HepG2 (cell line): ENCODE measurements around the gene PHF23. TPM values are rescaled to one million over a fixed set of nuclear protein-coding genes. Genes with fewer than 3 reads are reported as not detected.

Experiments used
- ESRRA ChIP-seq: sonication (generic); formaldehyde crosslinking; IDR thresholded peaks from 2 replicates; pipeline ENCODE4 v1.5.1; 2020; ENCODE audit warnings: mild to moderate bottlenecking, low read depth, missing genetic modification reagents
- FOXC1 ChIP-seq: sonication (generic); formaldehyde crosslinking; IDR thresholded peaks from 2 replicates; pipeline ENCODE4 v1.8.0; 2022; ENCODE audit warnings: mild to moderate bottlenecking, missing genetic modification reagents, borderline replicate concordance
- HOMEZ ChIP-seq: IDR thresholded peaks from 2 replicates; pipeline ENCODE4 v1.6.1; 2016; ENCODE audit warnings: low read depth
- MIER2 ChIP-seq: IDR thresholded peaks from 2 replicates; pipeline ENCODE4 v1.6.1; 2016; ENCODE audit warnings: missing biosample characterization, missing genetic modification reagents
- NBN ChIP-seq: fragments of 450-650 bp; conservative IDR thresholded peaks from 2 replicates; pipeline ENCODE4 v1.6.1; 2017
- PAX8 ChIP-seq: sonication (generic); formaldehyde crosslinking; IDR thresholded peaks from 2 replicates; pipeline ENCODE4 v1.8.0; 2022; ENCODE audit warnings: mild to moderate bottlenecking, missing genetic modification reagents, borderline replicate concordance
- TBL1XR1 ChIP-seq: fragments of 150-350 bp; IDR thresholded peaks from 2 replicates; pipeline ENCODE4 v1.6.1; 2014; ENCODE audit warnings: borderline replicate concordance, low read length; ENCODE audit not compliant: partially characterized antibody
- ZNF18 ChIP-seq: sonication (generic); formaldehyde crosslinking; IDR thresholded peaks from 2 replicates; pipeline ENCODE4 v1.8.0; 2022; ENCODE audit warnings: mild to moderate bottlenecking, missing genetic modification reagents; ENCODE audit not compliant: insufficient replicate concordance
- ZNF207 ChIP-seq: fragments of 450-650 bp; IDR thresholded peaks from 2 replicates; pipeline ENCODE4 v1.6.1; 2016; ENCODE audit warnings: antibody characterized with exemption, borderline replicate concordance
- ZNF552 ChIP-seq: sonication (generic); formaldehyde crosslinking; IDR thresholded peaks from 2 replicates; pipeline ENCODE4 v1.9.0; 2022; ENCODE audit warnings: missing genetic modification reagents, mild to moderate bottlenecking, borderline replicate concordance
- ZNF646 ChIP-seq: sonication (generic); formaldehyde crosslinking; IDR thresholded peaks from 2 replicates; pipeline ENCODE4 v1.9.0; 2021; ENCODE audit warnings: mild to moderate bottlenecking, missing genetic modification reagents
- ZNF775 ChIP-seq: sonication (generic); formaldehyde crosslinking; IDR thresholded peaks from 2 replicates; pipeline ENCODE4 v1.4.0; 2020; ENCODE audit warnings: missing genetic modification reagents, mild to moderate bottlenecking, moderate library complexity, borderline replicate concordance
- ZSCAN21 ChIP-seq: sonication (generic); formaldehyde crosslinking; IDR thresholded peaks from 2 replicates; pipeline ENCODE4 v1.8.0; 2022; ENCODE audit warnings: mild to moderate bottlenecking, missing genetic modification reagents, moderate library complexity, borderline replicate concordance
- ZSCAN9 ChIP-seq: IDR thresholded peaks from 2 replicates; pipeline ENCODE4 v1.6.1; 2016; ENCODE audit warnings: borderline replicate concordance
- polyA plus RNA-seq, 8 experiments: library from polyadenylated mRNA; depleted of rRNA in 3 of 8; stranded (reverse) in 7 of 8; unstranded in 1 of 8; fragments of >200 nt; fragmentation: Illumina TruSeq in 4 of 8; extraction: Trizol in 4 of 8; gene quantifications; 2 replicates each; pipeline versions ENCODE4 v1.2.1 to v1.2.3, GENCODE V29; 2011 to 2016; ENCODE audit warnings: low read depth in 4 of 8, missing spikeins in 1 of 8, mixed read lengths in 1 of 8; ENCODE audit not compliant: insufficient read depth in 1 of 8
- total RNA-seq, 5 experiments: library from RNA; depleted of rRNA; stranded (reverse); fragments of >200 nt; fragmentation: Illumina TruSeq; extraction: Trizol; gene quantifications; 2 replicates each; pipeline ENCODE4 v1.2.3, GENCODE V29; 2016; ENCODE audit warnings: low read depth in 1 of 5
- TF ChIP-seq, protein P1 (sequence below): sonication (generic); formaldehyde crosslinking; IDR thresholded peaks from 2 replicates; pipeline ENCODE4 v1.4.0; 2020; ENCODE audit warnings: missing genetic modification reagents, borderline replicate concordance

PHF23 gene
- total and polyA plus RNA-seq, 2 of the 13 experiments (the other 11 are each of a cell fraction or from before 2014, with no cell fraction given), result 27.6 to 33.2 TPM

DNA sequence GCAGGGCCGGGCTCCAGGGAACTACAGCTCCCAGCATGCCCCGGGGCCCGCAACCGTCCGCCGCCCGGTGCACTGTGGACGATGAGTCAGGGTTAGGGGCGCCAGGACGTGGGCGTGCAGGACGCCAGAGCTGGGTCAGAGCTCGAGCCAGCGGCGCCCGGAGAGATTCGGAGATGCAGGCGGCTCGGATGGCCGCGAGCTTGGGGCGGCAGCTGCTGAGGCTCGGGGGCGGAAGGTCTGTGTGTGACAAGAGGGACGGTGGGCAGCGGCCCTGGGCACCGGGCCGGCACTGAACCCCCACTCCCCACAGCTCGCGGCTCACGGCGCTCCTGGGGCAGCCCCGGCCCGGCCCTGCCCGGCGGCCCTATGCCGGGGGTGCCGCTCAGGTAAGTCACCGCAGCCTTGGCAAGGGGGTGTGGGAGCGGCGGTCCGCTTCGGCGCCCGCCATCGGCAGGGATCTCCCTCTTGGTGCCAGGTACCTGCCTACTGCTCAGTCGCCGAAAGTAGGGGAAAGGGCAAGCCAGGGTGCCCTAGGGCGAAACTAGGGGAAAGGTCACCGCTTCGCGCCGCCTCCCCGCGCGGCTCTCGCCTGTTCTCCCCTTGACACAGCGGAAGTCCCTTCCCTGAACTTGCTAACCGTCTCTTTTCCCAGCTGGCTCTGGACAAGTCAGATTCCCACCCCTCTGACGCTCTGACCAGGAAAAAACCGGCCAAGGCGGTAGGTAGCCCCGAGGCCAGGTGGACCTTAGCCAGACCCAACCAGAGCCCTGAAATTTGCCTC lies 19.3 kb downstream of the PHF23 start, which contains the start of the genes ACADVL and DLG4 (continued):
- TF ChIP-seq ZNF18 (CRISPR knock-in tag) (peak; percentile 14), TBL1XR1 (peak; percentile 20), MIER2 (CRISPR knock-in tag) (no peak; the same call in none of the 2 replicates), ZNF207 (no peak), ZSCAN21 (peak; percentile 78), PAX8 (no peak; the same call in 1 of the 2 replicates), ZNF552 (peak; percentile 68; the same call in 1 of the 2 replicates), ZNF646 (CRISPR knock-in tag) (no peak), HOMEZ (no peak), ESRRA (peak; percentile 54; the same call in 1 of the 2 replicates), FOXC1 (CRISPR knock-in tag) (peak; percentile 25; the same call in 1 of the 2 replicates), NBN (no peak), ZSCAN9 (no peak), ZNF775 (CRISPR knock-in tag) (no peak)
- TF ChIP-seq, protein P1, sequence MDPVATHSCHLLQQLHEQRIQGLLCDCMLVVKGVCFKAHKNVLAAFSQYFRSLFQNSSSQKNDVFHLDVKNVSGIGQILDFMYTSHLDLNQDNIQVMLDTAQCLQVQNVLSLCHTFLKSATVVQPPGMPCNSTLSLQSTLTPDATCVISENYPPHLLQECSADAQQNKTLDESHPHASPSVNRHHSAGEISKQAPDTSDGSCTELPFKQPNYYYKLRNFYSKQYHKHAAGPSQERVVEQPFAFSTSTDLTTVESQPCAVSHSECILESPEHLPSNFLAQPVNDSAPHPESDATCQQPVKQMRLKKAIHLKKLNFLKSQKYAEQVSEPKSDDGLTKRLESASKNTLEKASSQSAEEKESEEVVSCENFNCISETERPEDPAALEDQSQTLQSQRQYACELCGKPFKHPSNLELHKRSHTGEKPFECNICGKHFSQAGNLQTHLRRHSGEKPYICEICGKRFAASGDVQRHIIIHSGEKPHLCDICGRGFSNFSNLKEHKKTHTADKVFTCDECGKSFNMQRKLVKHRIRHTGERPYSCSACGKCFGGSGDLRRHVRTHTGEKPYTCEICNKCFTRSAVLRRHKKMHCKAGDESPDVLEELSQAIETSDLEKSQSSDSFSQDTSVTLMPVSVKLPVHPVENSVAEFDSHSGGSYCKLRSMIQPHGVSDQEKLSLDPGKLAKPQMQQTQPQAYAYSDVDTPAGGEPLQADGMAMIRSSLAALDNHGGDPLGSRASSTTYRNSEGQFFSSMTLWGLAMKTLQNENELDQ (CRISPR knock-in tag), result no peak
